GM12878 (cell line): ENCODE data around the gene SLC9A3.
A peak's percentile ranks its signal among the peaks of the same experiment; 100 is the strongest.

Experiments
- BHLHE40 ChIP-seq, 2 experiments: fragments of 450-650 bp in 1 of 2; IDR thresholded peaks; 2 replicates each; pipeline ENCODE4 v1.6.1; 2011 to 2017; ENCODE audit warnings: low read depth in 2 of 2, borderline replicate concordance in 1 of 2, improper control_type of control experiment in 1 of 2, low read length in 1 of 2, mild to moderate bottlenecking in 1 of 2
- FOXM1 ChIP-seq: IDR thresholded peaks from 2 replicates; pipeline ENCODE4 v1.6.1; 2012; ENCODE audit warnings: low read depth, mild to moderate bottlenecking, inconsistent platforms, low read length, moderate library complexity
- MTA2 ChIP-seq: fragments of 450-650 bp; IDR thresholded peaks from 2 replicates; pipeline ENCODE4 v1.6.1; 2016; ENCODE audit warnings: low read depth, mild to moderate bottlenecking, moderate library complexity
- MXI1 ChIP-seq: fragments of 150-350 bp; IDR thresholded peaks from 2 replicates; pipeline ENCODE4 v1.6.1; 2011; ENCODE audit warnings: low read depth, mild to moderate bottlenecking, inconsistent platforms, low read length, improper control_type of control experiment
- POLR2A ChIP-seq: IDR thresholded peaks from 2 replicates; pipeline ENCODE4 v1.6.1; 2011; ENCODE audit warnings: low read depth, mild to moderate bottlenecking, low read length
- RFX5 ChIP-seq: IDR thresholded peaks from 2 replicates; pipeline ENCODE4 v1.6.1; 2011; ENCODE audit warnings: low read depth, low read length, improper control_type of control experiment
- SP1 ChIP-seq: IDR thresholded peaks from one replicate; pipeline ENCODE4 v1.6.1; 2011; ENCODE audit warnings: low read depth, low read length
- TAF1 ChIP-seq: IDR thresholded peaks from 2 replicates; pipeline ENCODE4 v1.6.1; 2011; ENCODE audit warnings: mild to moderate bottlenecking, low read depth, low read length, borderline replicate concordance
- ZBED1 ChIP-seq: IDR thresholded peaks from 2 replicates; pipeline ENCODE4 v1.6.1; 2016; ENCODE audit warnings: borderline replicate concordance
- TF ChIP-seq, protein P1 (sequence below): IDR thresholded peaks from 2 replicates; pipeline ENCODE4 v1.6.1; 2012; ENCODE audit warnings: improper control_type of control experiment, low read depth, low read length; ENCODE audit not compliant: insufficient replicate concordance
- TF ChIP-seq, protein P2 (sequence below), 3 experiments: IDR thresholded peaks in 2 of 3; conservative IDR thresholded peaks in 1 of 3; 2 replicates each; pipeline ENCODE4 v1.5.1; 2011; ENCODE audit warnings: low read depth in 3 of 3, low read length in 3 of 3, mild to moderate bottlenecking in 3 of 3, control low read depth in 2 of 3, moderate library complexity in 2 of 3, inconsistent platforms in 1 of 3, mixed read lengths in 1 of 3; ENCODE audit not compliant: control insufficient read depth in 2 of 3, insufficient read depth in 1 of 3; ENCODE audit errors: extremely low read depth in 1 of 3
- TF ChIP-seq, protein P3 (sequence below): fragments of 450-650 bp; IDR thresholded peaks from 2 replicates; pipeline ENCODE4 v1.6.1; 2017; ENCODE audit warnings: antibody characterized with exemption, mild to moderate bottlenecking, moderate library complexity
- TF ChIP-seq, protein P4 (sequence below): fragments of 450-650 bp; IDR thresholded peaks from 2 replicates; pipeline ENCODE4 v1.6.1; 2018; ENCODE audit warnings: mild to moderate bottlenecking, low read depth, moderate library complexity; ENCODE audit not compliant: partially characterized antibody
- TF ChIP-seq, protein P5 (sequence below): IDR thresholded peaks from 2 replicates; pipeline ENCODE4 v1.6.1; 2012; ENCODE audit warnings: low read depth, low read length, improper control_type of control experiment

DNA sequence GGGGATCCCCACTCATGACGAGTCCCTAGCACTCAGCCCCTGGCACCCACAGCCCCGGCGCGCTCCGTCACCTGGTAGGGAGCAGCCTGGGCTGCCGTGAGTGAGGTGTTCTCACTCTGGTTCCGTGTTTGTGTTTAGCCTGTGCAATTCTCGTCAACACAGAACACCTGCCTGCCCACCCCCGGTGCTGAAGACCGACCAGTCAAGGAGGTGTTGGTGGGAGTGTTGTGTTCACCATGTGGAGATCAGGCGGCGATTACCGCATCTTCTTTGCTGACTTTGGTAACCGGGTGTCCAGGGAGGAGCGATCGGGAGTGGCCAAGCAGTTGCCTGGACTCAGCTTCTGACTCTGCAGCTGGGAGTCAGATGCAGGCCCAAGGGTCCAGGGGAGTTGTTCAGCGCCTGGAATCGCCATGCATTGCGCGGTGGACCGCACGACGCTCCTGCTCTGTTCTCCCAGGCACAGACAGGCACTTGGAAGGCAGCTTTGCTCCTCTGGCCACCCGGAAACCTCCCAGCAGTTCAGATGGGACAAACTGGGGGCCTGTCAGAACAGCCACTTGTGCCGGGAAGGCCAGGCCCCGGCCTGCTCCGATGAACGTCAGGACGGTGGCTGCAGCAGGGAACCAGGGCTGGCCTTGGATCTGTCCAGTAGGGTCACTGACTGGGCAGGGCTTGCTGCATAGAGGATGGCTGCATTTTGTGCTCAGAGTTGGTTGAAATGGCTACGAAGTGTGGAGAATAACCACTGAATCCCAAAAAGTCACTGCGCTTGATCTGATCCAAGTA is 53.1 kb downstream of the SLC9A3 start:
- TF ChIP-seq, protein P1, sequence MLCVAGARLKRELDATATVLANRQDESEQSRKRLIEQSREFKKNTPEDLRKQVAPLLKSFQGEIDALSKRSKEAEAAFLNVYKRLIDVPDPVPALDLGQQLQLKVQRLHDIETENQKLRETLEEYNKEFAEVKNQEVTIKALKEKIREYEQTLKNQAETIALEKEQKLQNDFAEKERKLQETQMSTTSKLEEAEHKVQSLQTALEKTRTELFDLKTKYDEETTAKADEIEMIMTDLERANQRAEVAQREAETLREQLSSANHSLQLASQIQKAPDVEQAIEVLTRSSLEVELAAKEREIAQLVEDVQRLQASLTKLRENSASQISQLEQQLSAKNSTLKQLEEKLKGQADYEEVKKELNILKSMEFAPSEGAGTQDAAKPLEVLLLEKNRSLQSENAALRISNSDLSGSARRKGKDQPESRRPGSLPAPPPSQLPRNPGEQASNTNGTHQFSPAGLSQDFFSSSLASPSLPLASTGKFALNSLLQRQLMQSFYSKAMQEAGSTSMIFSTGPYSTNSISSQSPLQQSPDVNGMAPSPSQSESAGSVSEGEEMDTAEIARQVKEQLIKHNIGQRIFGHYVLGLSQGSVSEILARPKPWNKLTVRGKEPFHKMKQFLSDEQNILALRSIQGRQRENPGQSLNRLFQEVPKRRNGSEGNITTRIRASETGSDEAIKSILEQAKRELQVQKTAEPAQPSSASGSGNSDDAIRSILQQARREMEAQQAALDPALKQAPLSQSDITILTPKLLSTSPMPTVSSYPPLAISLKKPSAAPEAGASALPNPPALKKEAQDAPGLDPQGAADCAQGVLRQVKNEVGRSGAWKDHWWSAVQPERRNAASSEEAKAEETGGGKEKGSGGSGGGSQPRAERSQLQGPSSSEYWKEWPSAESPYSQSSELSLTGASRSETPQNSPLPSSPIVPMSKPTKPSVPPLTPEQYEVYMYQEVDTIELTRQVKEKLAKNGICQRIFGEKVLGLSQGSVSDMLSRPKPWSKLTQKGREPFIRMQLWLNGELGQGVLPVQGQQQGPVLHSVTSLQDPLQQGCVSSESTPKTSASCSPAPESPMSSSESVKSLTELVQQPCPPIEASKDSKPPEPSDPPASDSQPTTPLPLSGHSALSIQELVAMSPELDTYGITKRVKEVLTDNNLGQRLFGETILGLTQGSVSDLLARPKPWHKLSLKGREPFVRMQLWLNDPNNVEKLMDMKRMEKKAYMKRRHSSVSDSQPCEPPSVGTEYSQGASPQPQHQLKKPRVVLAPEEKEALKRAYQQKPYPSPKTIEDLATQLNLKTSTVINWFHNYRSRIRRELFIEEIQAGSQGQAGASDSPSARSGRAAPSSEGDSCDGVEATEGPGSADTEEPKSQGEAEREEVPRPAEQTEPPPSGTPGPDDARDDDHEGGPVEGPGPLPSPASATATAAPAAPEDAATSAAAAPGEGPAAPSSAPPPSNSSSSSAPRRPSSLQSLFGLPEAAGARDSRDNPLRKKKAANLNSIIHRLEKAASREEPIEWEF: no peak
- TF ChIP-seq MTA2: no peak
- TF ChIP-seq, protein P2, sequence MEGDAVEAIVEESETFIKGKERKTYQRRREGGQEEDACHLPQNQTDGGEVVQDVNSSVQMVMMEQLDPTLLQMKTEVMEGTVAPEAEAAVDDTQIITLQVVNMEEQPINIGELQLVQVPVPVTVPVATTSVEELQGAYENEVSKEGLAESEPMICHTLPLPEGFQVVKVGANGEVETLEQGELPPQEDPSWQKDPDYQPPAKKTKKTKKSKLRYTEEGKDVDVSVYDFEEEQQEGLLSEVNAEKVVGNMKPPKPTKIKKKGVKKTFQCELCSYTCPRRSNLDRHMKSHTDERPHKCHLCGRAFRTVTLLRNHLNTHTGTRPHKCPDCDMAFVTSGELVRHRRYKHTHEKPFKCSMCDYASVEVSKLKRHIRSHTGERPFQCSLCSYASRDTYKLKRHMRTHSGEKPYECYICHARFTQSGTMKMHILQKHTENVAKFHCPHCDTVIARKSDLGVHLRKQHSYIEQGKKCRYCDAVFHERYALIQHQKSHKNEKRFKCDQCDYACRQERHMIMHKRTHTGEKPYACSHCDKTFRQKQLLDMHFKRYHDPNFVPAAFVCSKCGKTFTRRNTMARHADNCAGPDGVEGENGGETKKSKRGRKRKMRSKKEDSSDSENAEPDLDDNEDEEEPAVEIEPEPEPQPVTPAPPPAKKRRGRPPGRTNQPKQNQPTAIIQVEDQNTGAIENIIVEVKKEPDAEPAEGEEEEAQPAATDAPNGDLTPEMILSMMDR (IDR thresholded peaks at IDR 0.05 in 2 of 3, conservative IDR thresholded peaks at IDR 0.05 in 1 of 3; ENCODE audit: control insufficient read depth in 2 of 3, extremely low read depth in 1 of 3, insufficient read depth in 1 of 3, low read depth in 3 of 3, low read length in 3 of 3): no peak
- TF ChIP-seq, protein P3, sequence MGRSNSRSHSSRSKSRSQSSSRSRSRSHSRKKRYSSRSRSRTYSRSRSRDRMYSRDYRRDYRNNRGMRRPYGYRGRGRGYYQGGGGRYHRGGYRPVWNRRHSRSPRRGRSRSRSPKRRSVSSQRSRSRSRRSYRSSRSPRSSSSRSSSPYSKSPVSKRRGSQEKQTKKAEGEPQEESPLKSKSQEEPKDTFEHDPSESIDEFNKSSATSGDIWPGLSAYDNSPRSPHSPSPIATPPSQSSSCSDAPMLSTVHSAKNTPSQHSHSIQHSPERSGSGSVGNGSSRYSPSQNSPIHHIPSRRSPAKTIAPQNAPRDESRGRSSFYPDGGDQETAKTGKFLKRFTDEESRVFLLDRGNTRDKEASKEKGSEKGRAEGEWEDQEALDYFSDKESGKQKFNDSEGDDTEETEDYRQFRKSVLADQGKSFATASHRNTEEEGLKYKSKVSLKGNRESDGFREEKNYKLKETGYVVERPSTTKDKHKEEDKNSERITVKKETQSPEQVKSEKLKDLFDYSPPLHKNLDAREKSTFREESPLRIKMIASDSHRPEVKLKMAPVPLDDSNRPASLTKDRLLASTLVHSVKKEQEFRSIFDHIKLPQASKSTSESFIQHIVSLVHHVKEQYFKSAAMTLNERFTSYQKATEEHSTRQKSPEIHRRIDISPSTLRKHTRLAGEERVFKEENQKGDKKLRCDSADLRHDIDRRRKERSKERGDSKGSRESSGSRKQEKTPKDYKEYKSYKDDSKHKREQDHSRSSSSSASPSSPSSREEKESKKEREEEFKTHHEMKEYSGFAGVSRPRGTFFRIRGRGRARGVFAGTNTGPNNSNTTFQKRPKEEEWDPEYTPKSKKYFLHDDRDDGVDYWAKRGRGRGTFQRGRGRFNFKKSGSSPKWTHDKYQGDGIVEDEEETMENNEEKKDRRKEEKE: no peak
- peak; percentile 56 for TF ChIP-seq POLR2A
- TF ChIP-seq, protein P4, sequence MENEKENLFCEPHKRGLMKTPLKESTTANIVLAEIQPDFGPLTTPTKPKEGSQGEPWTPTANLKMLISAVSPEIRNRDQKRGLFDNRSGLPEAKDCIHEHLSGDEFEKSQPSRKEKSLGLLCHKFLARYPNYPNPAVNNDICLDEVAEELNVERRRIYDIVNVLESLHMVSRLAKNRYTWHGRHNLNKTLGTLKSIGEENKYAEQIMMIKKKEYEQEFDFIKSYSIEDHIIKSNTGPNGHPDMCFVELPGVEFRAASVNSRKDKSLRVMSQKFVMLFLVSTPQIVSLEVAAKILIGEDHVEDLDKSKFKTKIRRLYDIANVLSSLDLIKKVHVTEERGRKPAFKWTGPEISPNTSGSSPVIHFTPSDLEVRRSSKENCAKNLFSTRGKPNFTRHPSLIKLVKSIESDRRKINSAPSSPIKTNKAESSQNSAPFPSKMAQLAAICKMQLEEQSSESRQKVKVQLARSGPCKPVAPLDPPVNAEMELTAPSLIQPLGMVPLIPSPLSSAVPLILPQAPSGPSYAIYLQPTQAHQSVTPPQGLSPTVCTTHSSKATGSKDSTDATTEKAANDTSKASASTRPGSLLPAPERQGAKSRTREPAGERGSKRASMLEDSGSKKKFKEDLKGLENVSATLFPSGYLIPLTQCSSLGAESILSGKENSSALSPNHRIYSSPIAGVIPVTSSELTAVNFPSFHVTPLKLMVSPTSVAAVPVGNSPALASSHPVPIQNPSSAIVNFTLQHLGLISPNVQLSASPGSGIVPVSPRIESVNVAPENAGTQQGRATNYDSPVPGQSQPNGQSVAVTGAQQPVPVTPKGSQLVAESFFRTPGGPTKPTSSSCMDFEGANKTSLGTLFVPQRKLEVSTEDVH: no peak
- no peak for TF ChIP-seq BHLHE40 (IDR thresholded peaks at IDR 0.05; ENCODE audit: borderline replicate concordance in 1 of 2, low read depth in 2 of 2, low read length in 1 of 2)
- TF ChIP-seq MXI1: no peak
- TF ChIP-seq, protein P5, sequence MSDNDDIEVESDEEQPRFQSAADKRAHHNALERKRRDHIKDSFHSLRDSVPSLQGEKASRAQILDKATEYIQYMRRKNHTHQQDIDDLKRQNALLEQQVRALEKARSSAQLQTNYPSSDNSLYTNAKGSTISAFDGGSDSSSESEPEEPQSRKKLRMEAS: no peak
- no peak for TF ChIP-seq RFX5
- no peak for TF ChIP-seq FOXM1
- TF ChIP-seq ZBED1: no peak
- no peak for TF ChIP-seq SP1
- no peak for TF ChIP-seq TAF1
